ENCODE data around the gene CLDN6.

The CLDN6 gene

GRCh38 chr16:3013998-3014690 is 3.8 kb downstream of the CLDN6 start:
- H3K9me3 Mint-ChIP-seq = no peaks in the 10 kb centered on the region
- no peak overlapping the region for H3K27ac Mint-ChIP-seq
- H3K4me1 Mint-ChIP-seq = peaks cover 18% of the 10 kb centered on the region
- DNase-seq (no peak), ATAC-seq (no peak)
- H3K27me3 Mint-ChIP-seq = peaks cover 62% of the 10 kb centered on the region
- no peak overlapping the region for H3K4me3 Mint-ChIP-seq

GRCh38 chr16:3013491-3013951 is 4.5 kb downstream of the CLDN6 start:
- Mint-ChIP-seq H3K9me3 (no peaks in the 10 kb centered on the region), H3K27me3 (peaks cover 59% of the 10 kb centered on the region), H3K4me3 (no peak overlapping the region), H3K4me1 (peaks cover 17% of the 10 kb centered on the region), H3K27ac (no peak overlapping the region)
- ATAC-seq (no peak), DNase-seq (no peak)

DNA sequence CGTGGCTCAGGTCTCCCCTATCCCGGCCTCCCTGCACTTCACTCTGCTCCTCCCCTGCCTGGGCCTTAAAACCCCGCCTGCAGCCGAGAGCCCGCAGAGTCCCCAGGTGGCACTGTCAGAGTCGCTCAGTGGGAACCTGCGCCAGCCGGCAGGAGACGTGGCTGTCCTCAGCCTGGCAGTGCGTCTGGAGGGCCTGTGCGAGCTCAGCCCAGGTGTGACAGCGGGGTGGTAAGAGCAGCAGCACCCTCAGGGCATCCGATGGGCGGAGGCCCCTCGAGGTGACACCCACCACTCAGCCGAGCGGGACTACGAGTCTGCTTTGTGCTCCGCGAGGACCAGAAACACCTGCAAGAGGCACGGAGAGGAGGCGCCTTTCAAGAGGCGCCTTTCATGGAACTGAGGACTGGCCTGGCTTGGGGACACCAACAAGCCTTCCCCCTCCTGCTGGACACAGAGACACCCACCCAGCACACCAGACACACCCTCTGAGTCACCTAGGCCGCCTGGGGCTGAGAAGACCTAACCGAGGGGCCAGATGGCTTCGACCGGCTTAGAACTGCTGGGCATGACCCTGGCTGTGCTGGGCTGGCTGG is 5.1 kb downstream of the CLDN6 start, which contains the start of gene CLDN9:
Gene CLDN9, plus strand, starts transcription at position 96 of the 593 bp plus-strand sequence. Its CDS starts 440 bp downstream, at position 536.
- Mint-ChIP-seq H3K27ac (no peak within 1 kb of the TSS), H3K4me3 (peak within 1 kb of the TSS in 1 of 2 donors; percentile 41), H3K4me1 (peaks cover 17% of the 10 kb centered on the region), H3K9me3 (no peaks in the 10 kb centered on the region), H3K27me3 (peaks cover 59% of the 10 kb centered on the region)
- no peak for DNase-seq
- ATAC-seq = no peak

- ATAC-seq (peak; percentile 3), DNase-seq (no peak)
- H3K4me1 Mint-ChIP-seq = peaks cover 22% of the 10 kb centered on the region
- no peaks in the 10 kb centered on the region for H3K9me3 Mint-ChIP-seq
- no peak overlapping the region for H3K27ac Mint-ChIP-seq
- H3K27me3 Mint-ChIP-seq = peaks cover 59% of the 10 kb centered on the region
- peak overlapping the region in 1 of 2 donors; percentile 41 for H3K4me3 Mint-ChIP-seq
Measured at GRCh38 chr16:3012246-3012645, 5.7 kb downstream of the CLDN6 start.

- DNase-seq = no peak
- no peak overlapping the region for H3K4me3 Mint-ChIP-seq
- ATAC-seq = no peak
- H3K4me1 Mint-ChIP-seq = peaks cover 26% of the 10 kb centered on the region
- H3K27ac Mint-ChIP-seq = no peak overlapping the region
- no peaks in the 10 kb centered on the region for H3K9me3 Mint-ChIP-seq
- H3K27me3 Mint-ChIP-seq = peaks cover 69% of the 10 kb centered on the region
Measured at GRCh38 chr16:3010510-3010909, 7.5 kb downstream of the CLDN6 start.

DNA sequence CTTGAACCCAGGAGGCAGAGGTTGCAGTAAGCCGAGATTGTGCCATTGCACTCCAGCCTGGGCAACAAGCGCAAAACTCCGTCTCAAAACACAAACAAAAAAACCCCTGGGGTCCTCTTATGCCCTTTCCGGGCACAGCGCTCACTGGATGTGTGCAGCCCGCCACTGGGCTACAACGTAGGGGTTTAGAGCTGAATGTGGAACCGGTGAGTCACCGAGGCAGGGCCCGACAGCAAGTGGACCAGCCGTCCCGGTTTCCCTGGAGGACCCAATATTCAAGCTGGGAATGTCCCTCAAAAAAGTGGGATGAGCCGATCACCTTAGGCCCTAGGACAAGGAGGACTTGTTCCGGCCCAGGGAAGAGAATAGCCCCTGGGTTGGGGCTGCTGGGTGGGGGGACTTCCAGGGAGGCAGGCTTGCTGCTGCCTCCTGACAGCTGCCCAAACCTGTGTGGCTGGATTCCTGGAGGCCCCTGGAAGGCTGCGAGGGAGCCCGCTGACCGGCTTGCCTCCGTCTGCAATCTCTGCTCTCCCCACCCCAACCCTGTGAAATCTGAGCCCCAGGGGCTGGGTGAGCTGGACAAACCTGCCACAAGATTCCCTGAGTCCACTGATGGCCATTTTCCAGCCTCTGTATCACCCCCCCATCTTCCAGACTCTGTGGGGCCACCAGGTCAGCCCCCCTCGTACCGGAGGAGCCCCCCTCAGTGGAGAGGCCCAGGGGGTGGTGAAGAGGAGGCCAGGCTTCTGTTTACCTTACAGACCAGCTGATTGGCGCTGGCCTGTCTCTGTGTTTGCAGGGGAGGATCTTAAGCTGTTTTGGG is 8.2 kb downstream of the CLDN6 start:
- Mint-ChIP-seq H3K4me3 (no peak overlapping the region), H3K27me3 (peaks cover 74% of the 10 kb centered on the region), H3K27ac (no peak overlapping the region), H3K9me3 (no peaks in the 10 kb centered on the region), H3K4me1 (peaks cover 29% of the 10 kb centered on the region)
- ATAC-seq (no peak), DNase-seq (no peak)

- H3K27me3 Mint-ChIP-seq = peaks cover 66% of the 10 kb centered on the region
- peaks cover 32% of the 10 kb centered on the region for H3K4me1 Mint-ChIP-seq
- ATAC-seq (no peak), DNase-seq (no peak)
- H3K4me3 Mint-ChIP-seq = peak overlapping the region in 1 of 2 donors; percentile 72
- no peaks in the 10 kb centered on the region for H3K9me3 Mint-ChIP-seq
- peak overlapping the region in 1 of 2 donors; percentile 67 for H3K27ac Mint-ChIP-seq
Measured at GRCh38 chr16:3008690-3009037, 9.3 kb downstream of the CLDN6 start.

DNA sequence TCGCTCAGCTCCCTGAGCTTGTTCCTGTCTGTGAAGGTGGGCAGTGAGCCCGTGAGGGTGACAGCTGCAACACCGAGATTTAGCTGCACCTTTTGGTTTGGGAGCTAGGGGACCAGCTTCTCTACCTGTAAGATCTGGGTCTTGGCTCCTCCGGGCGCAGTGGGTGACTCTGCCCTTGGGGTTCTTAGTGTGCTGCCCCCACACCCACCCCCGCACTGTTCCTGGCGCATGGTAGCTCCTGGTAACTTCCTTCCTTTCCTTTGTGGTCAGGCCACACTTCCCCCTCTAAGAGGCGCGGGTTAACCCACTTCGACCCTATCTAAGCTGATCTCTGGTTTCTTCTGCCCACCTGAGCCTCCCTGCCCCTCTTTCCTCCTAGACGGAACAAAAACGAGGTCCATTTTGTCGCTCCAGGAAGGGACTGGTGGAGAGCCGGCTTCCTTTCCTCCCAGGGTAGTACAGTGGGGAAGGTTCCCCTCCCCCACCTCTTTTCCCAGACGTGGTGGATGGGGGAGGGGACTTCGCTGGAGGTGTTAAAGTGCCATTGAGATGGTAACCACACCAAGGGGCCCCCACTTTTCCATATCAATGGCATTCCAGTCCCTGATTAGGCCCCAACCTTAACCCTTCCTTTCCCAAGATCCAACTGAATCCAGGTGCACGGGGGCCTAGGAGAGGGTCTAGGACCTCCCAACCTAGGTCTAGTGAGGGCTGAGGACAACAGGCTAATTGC is 9.9 kb downstream of the CLDN6 start:
- ATAC-seq (no peak), DNase-seq (no peak)
- Mint-ChIP-seq H3K4me1 (peaks cover 32% of the 10 kb centered on the region), H3K4me3 (peak overlapping the region; percentile 56 to 72), H3K27me3 (peaks cover 61% of the 10 kb centered on the region), H3K9me3 (no peaks in the 10 kb centered on the region), H3K27ac (peak overlapping the region; percentile 47 to 67)

- ATAC-seq (no peak), DNase-seq (no peak)
- Mint-ChIP-seq H3K4me3 (peak overlapping the region in 1 of 2 donors; percentile 72), H3K27ac (no peak overlapping the region), H3K9me3 (no peaks in the 10 kb centered on the region), H3K4me1 (peaks cover 30% of the 10 kb centered on the region), H3K27me3 (peaks cover 53% of the 10 kb centered on the region)
Measured at GRCh38 chr16:3007059-3007956, 10.7 kb downstream of the CLDN6 start.

DNA sequence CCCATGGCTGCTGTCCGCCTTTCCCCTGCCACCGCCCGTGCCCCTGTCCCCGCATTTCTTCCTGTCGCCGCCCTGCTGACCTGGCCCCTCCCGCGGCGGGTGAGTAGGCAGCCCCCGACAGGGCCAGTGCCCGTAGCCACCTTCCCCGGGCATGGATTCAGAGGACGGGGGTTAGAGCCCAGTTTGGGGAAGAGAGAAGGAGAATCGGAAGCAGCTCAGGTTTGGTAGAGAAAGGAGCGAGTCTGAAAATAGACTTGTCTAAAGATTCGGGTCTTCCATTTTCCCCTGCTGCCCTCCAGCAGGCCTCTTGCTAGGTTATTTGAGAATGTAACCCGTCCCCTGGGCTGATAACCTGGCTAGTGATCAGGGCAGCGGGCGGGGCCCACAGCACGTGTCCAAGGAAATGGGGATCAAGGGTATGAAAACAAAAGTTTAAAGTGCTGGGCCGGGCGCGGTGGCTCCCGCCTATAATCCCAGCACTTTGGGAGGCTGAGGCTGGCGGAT is 13.2 kb downstream of the CLDN6 start:
- peak overlapping the region; percentile 71 to 79 for H3K4me3 Mint-ChIP-seq
- no peak overlapping the region for H3K27ac Mint-ChIP-seq
- DNase-seq (no peak), ATAC-seq (no peak)
- peaks cover 48% of the 10 kb centered on the region for H3K27me3 Mint-ChIP-seq
- peaks cover 28% of the 10 kb centered on the region for H3K4me1 Mint-ChIP-seq
- no peaks in the 10 kb centered on the region for H3K9me3 Mint-ChIP-seq

DNA sequence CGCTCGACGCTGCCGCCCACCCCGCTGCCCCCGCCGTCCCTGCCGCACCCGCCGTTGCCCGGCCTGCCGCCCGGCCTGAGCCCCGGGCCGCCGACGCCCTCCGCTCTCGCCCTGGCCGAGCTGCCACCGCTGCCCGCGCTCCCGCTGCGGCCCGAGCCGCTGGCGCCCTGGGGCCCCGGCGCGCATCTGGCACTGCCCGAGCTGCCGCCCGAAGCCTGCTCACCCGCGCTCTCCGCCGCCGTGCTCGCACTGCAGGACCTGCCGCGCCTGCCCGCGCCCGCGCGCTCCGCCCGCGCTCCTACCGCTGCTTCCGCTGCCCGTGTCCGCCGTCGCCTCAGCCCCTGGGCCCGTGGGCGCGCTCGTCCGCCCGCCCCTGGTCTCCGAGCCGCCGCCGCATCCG is 13.7 kb downstream of the CLDN6 start:
- H3K4me3 Mint-ChIP-seq = peak overlapping the region in 1 of 2 donors; percentile 71
- no peak overlapping the region for H3K27ac Mint-ChIP-seq
- H3K4me1 Mint-ChIP-seq = peaks cover 28% of the 10 kb centered on the region
- DNase-seq = no peak
- ATAC-seq = peak; percentile 34
- no peaks in the 10 kb centered on the region for H3K9me3 Mint-ChIP-seq
- peaks cover 53% of the 10 kb centered on the region for H3K27me3 Mint-ChIP-seq

DNA sequence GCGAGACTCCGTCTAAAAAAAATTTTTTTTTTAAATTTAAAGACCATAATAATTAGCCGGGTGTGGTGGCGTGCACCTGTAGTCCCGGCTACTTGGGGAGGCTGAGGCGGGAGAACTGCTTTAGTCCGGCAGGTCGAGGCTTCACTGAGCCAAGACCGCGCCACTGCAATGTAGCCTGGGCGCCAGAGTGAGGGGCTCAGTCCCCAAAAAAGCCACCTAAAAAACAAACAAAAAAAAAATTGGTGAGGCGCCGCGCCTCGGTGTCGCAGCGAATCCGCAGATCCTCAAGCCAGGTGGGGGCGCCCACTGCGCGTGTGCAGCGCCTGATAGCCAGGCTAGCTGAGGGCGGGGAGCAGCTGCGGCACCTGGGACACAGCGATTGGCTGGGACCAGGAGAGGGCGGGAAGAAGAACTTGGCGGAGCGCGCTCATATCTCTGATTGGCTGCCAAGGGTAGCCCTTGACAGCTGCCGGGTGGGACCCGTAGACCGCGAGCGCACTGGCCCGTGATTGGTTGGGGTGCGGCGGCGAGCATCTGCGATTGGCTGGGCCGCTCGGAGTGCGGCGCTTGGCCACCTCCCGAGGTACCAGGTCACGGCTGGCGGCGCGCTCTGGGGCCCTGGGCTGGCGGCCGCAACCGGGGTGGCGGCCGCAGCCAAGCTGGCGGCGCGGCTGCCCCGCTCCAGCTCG is 14.3 kb downstream of the CLDN6 start:
- Mint-ChIP-seq H3K9me3 (no peaks in the 10 kb centered on the region), H3K4me3 (peak overlapping the region; percentile 65 to 71), H3K4me1 (peaks cover 25% of the 10 kb centered on the region), H3K27ac (peak overlapping the region in 1 of 2 donors; percentile 76), H3K27me3 (peaks cover 53% of the 10 kb centered on the region)
- DNase-seq (peak; percentile 96 to 99), ATAC-seq (peak; percentile 99)

DNA sequence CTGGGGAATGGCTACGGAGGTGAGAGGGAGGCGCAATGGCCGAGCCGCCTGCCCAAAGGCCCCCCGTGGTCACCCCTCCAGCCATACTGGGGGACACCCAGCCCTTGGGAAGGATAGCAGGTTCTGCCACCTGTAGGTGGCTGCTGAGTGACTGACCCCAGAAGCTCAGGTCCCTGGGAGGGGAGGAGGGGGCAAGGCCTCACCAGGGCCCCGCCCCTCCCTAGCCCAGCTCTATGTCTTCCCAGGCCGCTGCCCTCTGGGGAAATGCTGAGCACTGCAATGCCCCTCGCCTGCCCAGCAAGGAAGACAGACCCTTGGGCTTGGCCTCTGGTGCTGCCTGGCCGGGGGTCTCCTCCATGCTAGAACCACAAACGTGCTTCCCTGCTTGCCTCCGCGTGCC is 16.7 kb downstream of the CLDN6 start:
- Mint-ChIP-seq H3K9me3 (no peaks in the 10 kb centered on the region), H3K27ac (no peak overlapping the region), H3K4me3 (no peak overlapping the region), H3K27me3 (peaks cover 29% of the 10 kb centered on the region), H3K4me1 (peaks cover 6% of the 10 kb centered on the region)
- DNase-seq = no peak
- no peak for ATAC-seq

DNA sequence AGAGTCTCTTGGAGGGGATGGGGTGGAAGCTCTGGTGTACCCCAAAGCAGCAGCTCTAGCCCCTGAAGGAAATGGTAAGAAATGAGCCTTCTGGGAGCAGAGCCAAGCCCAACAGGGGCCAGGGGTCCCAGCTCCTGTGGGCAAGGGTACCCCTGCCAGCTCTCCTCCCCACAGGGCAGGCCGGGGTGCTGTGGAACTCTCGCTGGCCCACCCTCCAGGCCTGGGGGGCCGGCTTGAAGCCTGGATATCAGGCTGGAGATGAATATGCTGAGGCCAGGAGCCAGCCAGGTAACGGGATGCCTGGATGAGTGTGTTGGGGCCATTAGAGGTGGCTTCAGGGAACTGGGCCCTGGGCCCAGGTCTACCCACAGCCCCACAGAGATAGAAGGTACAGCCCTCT is 17.4 kb downstream of the CLDN6 start:
- Mint-ChIP-seq H3K27ac (no peak overlapping the region), H3K9me3 (no peaks in the 10 kb centered on the region), H3K4me1 (peaks cover 6% of the 10 kb centered on the region), H3K27me3 (peaks cover 22% of the 10 kb centered on the region), H3K4me3 (no peak overlapping the region)
- ATAC-seq (no peak), DNase-seq (no peak)
